IMR-90 (cell line): ENCODE results near the gene TTC19. TPM values are rescaled to one million over a fixed set of nuclear protein-coding genes. Genes with fewer than 3 reads are reported as not detected.

Experiments used
- ATAC-seq: fragments of 200-7000 bp; cut with Tn5 transposase; 2 replicates; pipeline ENCODE4 v1.9.1; 2020; ENCODE audit warnings: low read depth, mild to moderate bottlenecking, moderate library complexity
- BruUV-seq: library from RNA; stranded (reverse); fragments of 400-500 nt; replicated peaks from 2 replicates; lab custom pipeline; 2021; lab: Mats Ljungman, UMichigan
- CTCF ChIA-PET: fragments of 300-600 bp; formaldehyde crosslinking; extraction: SDS; loops from one replicate; lab custom pipeline; 2021; ENCODE audit warnings: antibody characterized with exemption; lab: Yijun Ruan, JAX
- POLR2A ChIA-PET: fragments of 300-600 bp; sonication (Branson Sonifier 250); formaldehyde crosslinking; loops from one replicate; lab custom pipeline; 2022; ENCODE audit warnings: antibody characterized with exemption; ENCODE audit not compliant: unreplicated experiment; lab: Charles Lee
- DNase-seq: peaks from one replicate; pipeline ENCODE4 v3.0.0; 2013
- H2AFZ ChIP-seq: replicated peaks from 2 replicates; pipeline ENCODE3; 2013; ENCODE audit warnings: low read length, mild to moderate bottlenecking; ENCODE audit not compliant: poor library complexity
- H2AK5ac ChIP-seq: 2 replicates; pipeline ENCODE4 v1.6.1; 2013; ENCODE audit warnings: low read depth, low read length, inconsistent platforms
- H2AK9ac ChIP-seq: replicated peaks from 2 replicates; pipeline ENCODE3; 2013; ENCODE audit warnings: mild to moderate bottlenecking, low read depth, low read length, moderate library complexity; ENCODE audit not compliant: poor library complexity
- H2BK120ac ChIP-seq: 2 replicates; pipeline ENCODE4 v1.6.1; 2013; ENCODE audit warnings: low read depth, low read length, inconsistent platforms
- H2BK15ac ChIP-seq: 3 replicates; pipeline ENCODE4 v1.6.1; 2013; ENCODE audit warnings: low read depth, low read length, inconsistent platforms
- H2BK20ac ChIP-seq: 2 replicates; pipeline ENCODE4 v1.6.1; 2013; ENCODE audit warnings: low read depth, mild to moderate bottlenecking, inconsistent platforms, low read length, moderate library complexity
- H2BK5ac ChIP-seq: 2 replicates; pipeline ENCODE4 v1.6.1; 2013; ENCODE audit warnings: mild to moderate bottlenecking, low read depth, low read length, inconsistent platforms; ENCODE audit not compliant: poor library complexity, severe bottlenecking
- H3K14ac ChIP-seq: replicated peaks from 2 replicates; pipeline ENCODE4 v1.6.1; 2013; ENCODE audit warnings: low read depth, low read length, inconsistent platforms
- H3K18ac ChIP-seq: 2 replicates; pipeline ENCODE4 v1.6.1; 2013; ENCODE audit warnings: low read depth, low read length, control low read depth
- H3K23ac ChIP-seq: 2 replicates; pipeline ENCODE4 v1.6.1; 2013; ENCODE audit warnings: low read depth, low read length, inconsistent platforms
- H3K27ac ChIP-seq: 2 replicates; pipeline ENCODE4 v1.5.1; 2013; ENCODE audit warnings: mild to moderate bottlenecking, control low read depth, low read length; ENCODE audit not compliant: insufficient read depth
- H3K27me3 ChIP-seq: 2 replicates; pipeline ENCODE4 v1.6.1; 2013; ENCODE audit warnings: low read length; ENCODE audit not compliant: control insufficient read depth, insufficient read depth
- H3K36me3 ChIP-seq: 2 replicates; pipeline ENCODE4 v1.6.1; 2013; ENCODE audit warnings: low read length, mixed read lengths; ENCODE audit not compliant: control insufficient read depth, insufficient read depth
- H3K4ac ChIP-seq: 2 replicates; pipeline ENCODE4 v1.6.1; 2013; ENCODE audit warnings: low read depth, low read length, inconsistent platforms
- H3K4me1 ChIP-seq: 2 replicates; pipeline ENCODE4 v1.6.1; 2013; ENCODE audit warnings: low read length, mixed read lengths; ENCODE audit not compliant: control insufficient read depth, insufficient read depth
- H3K4me2 ChIP-seq: 2 replicates; pipeline ENCODE4 v1.6.1; 2013; ENCODE audit warnings: low read depth, mild to moderate bottlenecking, control low read depth, low read length, moderate library complexity
- H3K4me3 ChIP-seq: 2 replicates; pipeline ENCODE4 v1.5.1; 2013; ENCODE audit warnings: low read depth, mild to moderate bottlenecking, control low read depth, low read length, moderate library complexity; ENCODE audit not compliant: insufficient read depth
- H3K56ac ChIP-seq: 2 replicates; pipeline ENCODE4 v1.6.1; 2013; ENCODE audit warnings: low read length, inconsistent platforms; ENCODE audit not compliant: insufficient read depth; ENCODE audit errors: extremely low read depth
- H3K79me1 ChIP-seq, 2 experiments: 2 replicates each; pipeline ENCODE4 v1.6.1; 2013; ENCODE audit warnings: low read length in 2 of 2, inconsistent platforms in 1 of 2, low read depth in 1 of 2
- H3K9ac ChIP-seq: 2 replicates; pipeline ENCODE4 v1.6.1; 2013; ENCODE audit warnings: low read depth, low read length, control low read depth
- H3K9me1 ChIP-seq: 2 replicates; pipeline ENCODE4 v1.6.1; 2013; ENCODE audit warnings: low read length, inconsistent platforms; ENCODE audit not compliant: insufficient read depth
- H3K9me3 ChIP-seq: 2 replicates; pipeline ENCODE4 v1.6.1; 2013; ENCODE audit warnings: low read length; ENCODE audit not compliant: control insufficient read depth, insufficient read depth
- H4K20me1 ChIP-seq: 2 replicates; pipeline ENCODE4 v1.6.1; 2013; ENCODE audit warnings: low read length, inconsistent platforms; ENCODE audit not compliant: insufficient read depth
- H4K5ac ChIP-seq: 2 replicates; pipeline ENCODE4 v1.6.1; 2013; ENCODE audit warnings: mild to moderate bottlenecking, low read depth, low read length, control low read depth
- H4K8ac ChIP-seq, 2 experiments: 2 replicates each; pipeline ENCODE4 v1.6.1; 2013; ENCODE audit warnings: low read depth in 2 of 2, low read length in 2 of 2, control low read depth in 1 of 2, inconsistent platforms in 1 of 2
- H4K91ac ChIP-seq: 2 replicates; pipeline ENCODE4 v1.6.1; 2013; ENCODE audit warnings: low read depth, low read length, inconsistent platforms; ENCODE audit not compliant: insufficient read depth
- CHD1 ChIP-seq: IDR thresholded peaks from 2 replicates; pipeline ENCODE4 v1.6.1; 2012; ENCODE audit warnings: low read depth, low read length, improper control_type of control experiment
- MAZ ChIP-seq: IDR thresholded peaks from 2 replicates; pipeline ENCODE4 v1.6.1; 2012; ENCODE audit warnings: low read depth, mild to moderate bottlenecking, low read length, improper control_type of control experiment, moderate library complexity, borderline replicate concordance
- POLR2A ChIP-seq: IDR thresholded peaks from 2 replicates; pipeline ENCODE4 v1.6.1; 2012; ENCODE audit warnings: mild to moderate bottlenecking, low read depth, low read length
- RCOR1 ChIP-seq: IDR thresholded peaks from 2 replicates; pipeline ENCODE4 v1.6.1; 2012; ENCODE audit warnings: mild to moderate bottlenecking, low read length, improper control_type of control experiment; ENCODE audit not compliant: insufficient replicate concordance
- RFX5 ChIP-seq: IDR thresholded peaks from 2 replicates; pipeline ENCODE4 v1.8.0; 2012; ENCODE audit warnings: low read depth, mild to moderate bottlenecking, low read length, moderate library complexity
- USF2 ChIP-seq: fragments of 150-350 bp; IDR thresholded peaks from 2 replicates; pipeline ENCODE4 v1.6.1; 2017; ENCODE audit warnings: mild to moderate bottlenecking, antibody characterized with exemption, low read length, low read depth
- WGBS, 2 experiments: methylation state at CpG; one replicate each; pipeline versions ENCODE4 v1.1.5 to v1.1.7; 2013; ENCODE audit warnings: missing lambda C conversion rate in 2 of 2; ENCODE audit not compliant: insufficient read length in 1 of 2; ENCODE audit errors: extremely low coverage in 2 of 2; 5-methylcytosine and 5-hydroxymethylcytosine counted together
- dilution Hi-C: fragments of 300-500 bp; cut with HindIII; formaldehyde crosslinking; loops from one replicate; pipeline ENCODE4 v1.14.3; 2018; ENCODE audit warnings: low sequenced_read_pairs; ENCODE audit not compliant: unreplicated experiment
- in situ Hi-C: fragments of 300-500 bp; cut with MboI; formaldehyde crosslinking; loops from 3 replicates; pipeline ENCODE4 v1.14.3; 2019; ENCODE audit warnings: low sequenced_read_pairs, inconsistent platforms, mixed read lengths
- intact Hi-C: fragments of 100-400 bp; cut with micrococcal nuclease; formaldehyde crosslinking; loops from 2 replicates; pipeline ENCODE4 v1.10.0; 2022
- polyA plus RNA-seq, 3 experiments: library from polyadenylated mRNA; depleted of rRNA; stranded (reverse); fragments of >200 nt; gene quantifications; 2 replicates each; pipeline ENCODE4 v1.2.3, GENCODE V29; 2012; ENCODE audit warnings: low replicate concordance in 1 of 3
- total RNA-seq: library from RNA; depleted of rRNA; stranded (reverse); fragments of >200 nt; gene quantifications from 2 replicates; pipeline ENCODE4 v1.2.3, GENCODE V29; 2012

TTC19 gene
- total and polyA plus RNA-seq, 2 of the 4 experiments (the other 2 are of a cell fraction): 8.3 to 12.9 TPM

- H4K20me1 ChIP-seq: no peaks in the 10 kb centered on the region; the same call in 1 of the 2 replicates
- BruUV-seq: TSS peak; percentile 80
- H2AFZ ChIP-seq: no peak overlapping the region
- H2BK5ac ChIP-seq: no peak overlapping the region
- H2BK120ac ChIP-seq: no peak overlapping the region
- no peak overlapping the region for H3K14ac ChIP-seq
- H2AK9ac ChIP-seq: no peak overlapping the region
- no peaks in the 10 kb centered on the region; the same call in none of the 2 replicates for H3K9me1 ChIP-seq
- intact Hi-C loops (no loop called here), in situ Hi-C loops (no loop called here), dilution Hi-C loops (no loop called here)
- ChIA-PET POLR2A (no interaction called here), CTCF (no interaction called here)
- no CpG with 5 or more reads among the region's 2 CpGs for whole genome bisulfite sequencing, 2 experiments
- H4K91ac ChIP-seq: no peak overlapping the region
- H3K4me1 ChIP-seq: no peaks in the 10 kb centered on the region
- H3K27me3 ChIP-seq: no peaks in the 10 kb centered on the region
- no peaks in the 10 kb centered on the region for H3K9me3 ChIP-seq
- H3K56ac ChIP-seq: no peak overlapping the region
- no peak overlapping the region for H2AK5ac ChIP-seq
- no peak overlapping the region for H3K4me2 ChIP-seq
- no peak overlapping the region for H2BK20ac ChIP-seq
- TF ChIP-seq RCOR1: no peak
- TF ChIP-seq POLR2A: no peak
- TF ChIP-seq CHD1: no peak
- no peak for TF ChIP-seq MAZ
- TF ChIP-seq RFX5: no peak
- TF ChIP-seq USF2: no peak
- no peak overlapping the region for H4K5ac ChIP-seq
- H2BK15ac ChIP-seq: no peak overlapping the region
- DNase-seq (no peak), ATAC-seq (no peak)
- H3K4me3 ChIP-seq: no peak overlapping the region
- no peak overlapping the region for H3K9ac ChIP-seq
- peaks cover 9 to 28% of the 10 kb centered on the region in 2 experiments for H3K79me1 ChIP-seq
- H4K8ac ChIP-seq: no peak overlapping the region
- H3K27ac ChIP-seq: no peak overlapping the region
- no peak overlapping the region for H3K18ac ChIP-seq
- H3K23ac ChIP-seq: no peak overlapping the region
- peaks cover 55% of the 10 kb centered on the region for H3K36me3 ChIP-seq
- H3K4ac ChIP-seq: no peak overlapping the region
These were observed 62.0 kb downstream of the TTC19 start for GRCh38 chr17:16061631-16062030.
